ENCODE measurements around the gene IL12RB1.
A peak's percentile ranks its signal among the peaks of the same experiment; 100 is the strongest.

DNA sequence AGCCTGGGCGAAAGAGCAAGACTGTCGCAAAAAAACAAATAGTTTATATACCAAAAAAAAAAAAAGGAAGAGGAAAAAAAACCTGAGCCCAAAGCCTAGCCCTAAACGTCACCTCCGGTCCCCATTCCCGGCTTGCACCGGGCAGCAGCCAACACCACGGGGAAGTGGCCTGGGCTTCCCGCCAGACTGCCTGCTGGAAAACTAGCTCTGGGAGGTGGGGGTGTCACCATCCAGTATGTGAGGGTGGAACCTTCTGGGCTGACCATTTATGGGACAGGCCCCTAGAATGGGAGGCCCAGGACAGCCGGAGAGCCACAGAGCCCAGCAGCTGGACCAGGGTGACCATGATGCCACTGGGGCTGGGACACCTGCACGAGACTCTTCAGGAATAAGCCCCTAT, 37.3 kb downstream of the IL12RB1 start:
- TF ChIP-seq, protein P1, sequence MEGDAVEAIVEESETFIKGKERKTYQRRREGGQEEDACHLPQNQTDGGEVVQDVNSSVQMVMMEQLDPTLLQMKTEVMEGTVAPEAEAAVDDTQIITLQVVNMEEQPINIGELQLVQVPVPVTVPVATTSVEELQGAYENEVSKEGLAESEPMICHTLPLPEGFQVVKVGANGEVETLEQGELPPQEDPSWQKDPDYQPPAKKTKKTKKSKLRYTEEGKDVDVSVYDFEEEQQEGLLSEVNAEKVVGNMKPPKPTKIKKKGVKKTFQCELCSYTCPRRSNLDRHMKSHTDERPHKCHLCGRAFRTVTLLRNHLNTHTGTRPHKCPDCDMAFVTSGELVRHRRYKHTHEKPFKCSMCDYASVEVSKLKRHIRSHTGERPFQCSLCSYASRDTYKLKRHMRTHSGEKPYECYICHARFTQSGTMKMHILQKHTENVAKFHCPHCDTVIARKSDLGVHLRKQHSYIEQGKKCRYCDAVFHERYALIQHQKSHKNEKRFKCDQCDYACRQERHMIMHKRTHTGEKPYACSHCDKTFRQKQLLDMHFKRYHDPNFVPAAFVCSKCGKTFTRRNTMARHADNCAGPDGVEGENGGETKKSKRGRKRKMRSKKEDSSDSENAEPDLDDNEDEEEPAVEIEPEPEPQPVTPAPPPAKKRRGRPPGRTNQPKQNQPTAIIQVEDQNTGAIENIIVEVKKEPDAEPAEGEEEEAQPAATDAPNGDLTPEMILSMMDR (IDR thresholded peaks at IDR 0.05), result no peak
- peak in 1 of 2 donors; percentile 21 for TF ChIP-seq POLR2A (IDR thresholded peaks at IDR 0.05)
- TF ChIP-seq EP300 (IDR thresholded peaks at IDR 0.05), result peak; percentile 67 to 69
